MG63 (cell line): ENCODE results near the gene B3GNT7. TPM values are rescaled to one million over a fixed set of nuclear protein-coding genes. Genes with fewer than 3 reads are reported as not detected.
"Not testable (repeated sequence)": the region's sequence is repeated elsewhere in the genome, so short reads cannot be mapped to it uniquely, and the experiment has no call there.

Experiments
- DNase-seq: peaks from one replicate; pipeline ENCODE4 v3.0.0-alpha.2; 2020
- H3K27me3 ChIP-seq: fragments of 250-450 bp; sonication (Bioruptor Pico); 2 replicates; pipeline ENCODE4 v1.5.1; 2020; ENCODE audit warnings: mild to moderate bottlenecking, moderate library complexity
- H3K36me3 ChIP-seq: fragments of 250-450 bp; sonication (Bioruptor Pico); 2 replicates; pipeline ENCODE4 v1.5.1; 2020; ENCODE audit warnings: mild to moderate bottlenecking, moderate library complexity
- H3K4me3 ChIP-seq: fragments of 250-450 bp; sonication (Bioruptor Pico); 2 replicates; pipeline ENCODE4 v1.5.1; 2020; ENCODE audit warnings: mild to moderate bottlenecking, moderate library complexity
- H3K9me3 ChIP-seq: fragments of 250-450 bp; sonication (Bioruptor Pico); 2 replicates; pipeline ENCODE4 v1.5.1; 2020; ENCODE audit warnings: mild to moderate bottlenecking, moderate library complexity
- total RNA-seq: library from RNA; depleted of rRNA; stranded (reverse); fragments of >200 nt; shearing (Covaris generic); gene quantifications from 2 replicates; pipeline ENCODE4 v1.2.3, GENCODE V29; 2014; ENCODE audit warnings: low replicate concordance; rRNA removed

The B3GNT7 gene
- total RNA-seq, 1 experiment from 2014 or later: 0.23 TPM

GRCh38 chr2:231425811-231426703, 30.5 kb downstream of the B3GNT7 start:
- no peak overlapping the region for H3K4me3 ChIP-seq
- no peaks in the 10 kb centered on the region for H3K9me3 ChIP-seq
- no peak for DNase-seq
- no peaks in the 10 kb centered on the region for H3K27me3 ChIP-seq
- no peaks in the 10 kb centered on the region for H3K36me3 ChIP-seq

- Histone ChIP-seq H3K4me3 (no peak overlapping the region), H3K9me3 (no peaks in the 10 kb centered on the region), H3K27me3 (no peaks in the 10 kb centered on the region), H3K36me3 (no peaks in the 10 kb centered on the region)
- no peak for DNase-seq
These were observed 31.6 kb downstream of the B3GNT7 start for GRCh38 chr2:231427116-231427515.

- no peak for DNase-seq
- no peaks in the 10 kb centered on the region for H3K36me3 ChIP-seq
These were observed 33.6 kb downstream of the B3GNT7 start for GRCh38 chr2:231429152-231429551.

GRCh38 chr2:231429901-231430300, 34.4 kb downstream of the B3GNT7 start:
- no peaks in the 10 kb centered on the region for H3K36me3 ChIP-seq
- no peaks in the 10 kb centered on the region for H3K9me3 ChIP-seq
- no peaks in the 10 kb centered on the region for H3K27me3 ChIP-seq
- no peak for DNase-seq
- H3K4me3 ChIP-seq: no peak overlapping the region

More at GRCh38 chr2:231429152-231429551, 33.6 kb downstream of the B3GNT7 start:
- no peaks in the 10 kb centered on the region for H3K9me3 ChIP-seq
- no peak overlapping the region for H3K4me3 ChIP-seq
- H3K27me3 ChIP-seq: no peaks in the 10 kb centered on the region

- H3K36me3 ChIP-seq, H3K9me3 ChIP-seq, H3K27me3 ChIP-seq, H3K4me3 ChIP-seq, DNase-seq: not testable (repeated sequence)
These were observed 34.9 kb downstream of the B3GNT7 start for GRCh38 chr2:231430437-231430836.

- H3K36me3 ChIP-seq: no peaks in the 10 kb centered on the region
- H3K4me3 ChIP-seq: no peak overlapping the region
- H3K27me3 ChIP-seq: no peaks in the 10 kb centered on the region
- H3K9me3 ChIP-seq: no peaks in the 10 kb centered on the region
- no peak for DNase-seq
These were observed 36.1 kb downstream of the B3GNT7 start for GRCh38 chr2:231431606-231432005.

GRCh38 chr2:231433990-231434389, 38.5 kb downstream of the B3GNT7 start:
- H3K4me3 ChIP-seq: no peak overlapping the region
- H3K36me3 ChIP-seq: no peaks in the 10 kb centered on the region
- no peaks in the 10 kb centered on the region for H3K9me3 ChIP-seq
- no peak for DNase-seq
- H3K27me3 ChIP-seq: no peaks in the 10 kb centered on the region

GRCh38 chr2:231436957-231437356, 41.4 kb downstream of the B3GNT7 start:
- no peaks in the 10 kb centered on the region for H3K36me3 ChIP-seq
- no peaks in the 10 kb centered on the region for H3K9me3 ChIP-seq
- no peak overlapping the region for H3K4me3 ChIP-seq
- no peaks in the 10 kb centered on the region for H3K27me3 ChIP-seq
- no peak for DNase-seq

- DNase-seq: no peak
- H3K4me3 ChIP-seq: no peak overlapping the region
- no peaks in the 10 kb centered on the region for H3K9me3 ChIP-seq
- H3K36me3 ChIP-seq: peaks cover 29% of the 10 kb centered on the region
- H3K27me3 ChIP-seq: no peaks in the 10 kb centered on the region
These were observed 54.1 kb downstream of the B3GNT7 start for GRCh38 chr2:231449503-231450054.

GRCh38 chr2:231450548-231450989, 55.1 kb downstream of the B3GNT7 start:
- no peaks in the 10 kb centered on the region for H3K27me3 ChIP-seq
- no peak overlapping the region for H3K4me3 ChIP-seq
- H3K9me3 ChIP-seq: no peaks in the 10 kb centered on the region
- no peak for DNase-seq
- peaks cover 38% of the 10 kb centered on the region for H3K36me3 ChIP-seq

Other genes starting within 250 kb of the B3GNT7 start
- gene ARMC9, start 197.1 kb upstream of the B3GNT7 start, total RNA-seq: 15.2 and 51.5 TPM in 2 replicates
- gene NCL, start 68.8 kb downstream of the B3GNT7 start, total RNA-seq: 176 and 228 TPM in 2 replicates
- gene NMUR1, start 134.7 kb downstream of the B3GNT7 start, total RNA-seq: not detected in 2 replicates
- gene TEX44, start 197.2 kb downstream of the B3GNT7 start, total RNA-seq: not detected in 2 replicates